H9 (cell line): ENCODE results near the gene VSTM4. TPM values are rescaled to one million over a fixed set of nuclear protein-coding genes. Genes with fewer than 3 reads are reported as not detected.

Experiments used
- DNase-seq: peaks from one replicate; pipeline ENCODE4 v3.0.0-alpha.2; 2017
- H2AFZ ChIP-seq: one replicate; pipeline ENCODE4 v1.6.1; 2013; ENCODE audit warnings: mild to moderate bottlenecking, low read length, control low read depth, moderate library complexity
- H2AK5ac ChIP-seq: 2 replicates; pipeline ENCODE4 v1.6.1; 2013; ENCODE audit warnings: low read length, control low read depth, mixed read lengths; ENCODE audit not compliant: insufficient read length
- H2BK120ac ChIP-seq: one replicate; pipeline ENCODE4 v1.6.1; 2013; ENCODE audit warnings: low read depth, mild to moderate bottlenecking, low read length, control low read depth, inconsistent platforms; ENCODE audit not compliant: poor library complexity, severe bottlenecking
- H2BK12ac ChIP-seq: 2 replicates; pipeline ENCODE4 v1.6.1; 2013; ENCODE audit warnings: low read length, control low read depth, mixed read lengths, low read depth; ENCODE audit not compliant: insufficient read length
- H2BK15ac ChIP-seq: 2 replicates; pipeline ENCODE4 v1.6.1; 2013; ENCODE audit warnings: low read depth, low read length, control low read depth
- H2BK20ac ChIP-seq: one replicate; pipeline ENCODE4 v1.6.1; 2013; ENCODE audit warnings: low read depth, mild to moderate bottlenecking, low read length, control low read depth, inconsistent platforms; ENCODE audit not compliant: poor library complexity, severe bottlenecking
- H2BK5ac ChIP-seq: 2 replicates; pipeline ENCODE4 v1.6.1; 2013; ENCODE audit warnings: low read length, control low read depth, mixed read lengths; ENCODE audit not compliant: insufficient read length
- H3K14ac ChIP-seq: 2 replicates; pipeline ENCODE4 v1.6.1; 2013; ENCODE audit warnings: low read length, control low read depth; ENCODE audit not compliant: insufficient read depth
- H3K18ac ChIP-seq: 2 replicates; pipeline ENCODE4 v1.6.1; 2013; ENCODE audit warnings: low read depth, mild to moderate bottlenecking, mixed read lengths, low read length, control low read depth; ENCODE audit not compliant: insufficient read length
- H3K23ac ChIP-seq: 2 replicates; pipeline ENCODE4 v1.6.1; 2013; ENCODE audit warnings: low read length, control low read depth, mixed read lengths, low read depth; ENCODE audit not compliant: insufficient read length
- H3K23me2 ChIP-seq: 2 replicates; pipeline ENCODE4 v1.6.1; 2013; ENCODE audit warnings: low read depth, mild to moderate bottlenecking, mixed read lengths, low read length, control low read depth; ENCODE audit not compliant: insufficient read length, poor library complexity, severe bottlenecking
- H3K27ac ChIP-seq: 2 replicates; pipeline ENCODE4 v1.5.1; 2013; ENCODE audit warnings: low read length, control low read depth, mixed read lengths, low read depth; ENCODE audit not compliant: insufficient read length
- H3K27me3 ChIP-seq: 2 replicates; pipeline ENCODE4 v1.6.1; 2013; ENCODE audit warnings: low read length, control low read depth, inconsistent platforms; ENCODE audit not compliant: insufficient read depth
- H3K4ac ChIP-seq: 2 replicates; pipeline ENCODE4 v1.6.1; 2013; ENCODE audit warnings: low read depth, mild to moderate bottlenecking, control low read depth, inconsistent platforms, low read length, moderate library complexity
- H3K4me1 ChIP-seq: 2 replicates; pipeline ENCODE4 v1.6.1; 2013; ENCODE audit warnings: low read length, control low read depth, inconsistent platforms; ENCODE audit not compliant: insufficient read depth
- H3K4me2 ChIP-seq: 2 replicates; pipeline ENCODE4 v1.6.1; 2013; ENCODE audit warnings: low read length, control low read depth, mixed read lengths; ENCODE audit not compliant: insufficient read length, insufficient read depth
- H3K56ac ChIP-seq: 2 replicates; pipeline ENCODE4 v1.6.1; 2013; ENCODE audit warnings: low read depth, mild to moderate bottlenecking, mixed read lengths, low read length, control low read depth; ENCODE audit not compliant: insufficient read length
- H3K79me1 ChIP-seq: 2 replicates; pipeline ENCODE4 v1.6.1; 2013; ENCODE audit warnings: low read depth, mild to moderate bottlenecking, moderate library complexity, low read length, control low read depth, inconsistent platforms; ENCODE audit not compliant: insufficient read depth, poor library complexity, severe bottlenecking
- H3K79me2 ChIP-seq: 2 replicates; pipeline ENCODE4 v1.6.1; 2013; ENCODE audit warnings: low read length, control low read depth, inconsistent platforms; ENCODE audit not compliant: insufficient read depth
- H3K9ac ChIP-seq: 2 replicates; pipeline ENCODE4 v1.6.1; 2013; ENCODE audit warnings: low read length, control low read depth, mixed read lengths; ENCODE audit not compliant: insufficient read length; ENCODE audit errors: extremely low read depth
- H3K9me3 ChIP-seq: one replicate; pipeline ENCODE4 v1.6.1; 2013; ENCODE audit warnings: low read depth, low read length, inconsistent platforms; ENCODE audit not compliant: control insufficient read depth
- H3T11ph ChIP-seq: one replicate; pipeline ENCODE4 v1.6.1; 2013; ENCODE audit warnings: mild to moderate bottlenecking, low read length, control low read depth, inconsistent platforms
- H4K20me1 ChIP-seq: one replicate; pipeline ENCODE4 v1.6.1; 2013; ENCODE audit not compliant: control insufficient read depth, insufficient read length, insufficient read depth
- H4K5ac ChIP-seq: 2 replicates; pipeline ENCODE4 v1.6.1; 2013; ENCODE audit warnings: low read depth, mild to moderate bottlenecking, mixed read lengths, low read length, control low read depth; ENCODE audit not compliant: insufficient read length
- H4K8ac ChIP-seq: replicated peaks from 2 replicates; pipeline ENCODE4 v1.6.1; 2013; ENCODE audit warnings: low read length, control low read depth, mixed read lengths, low read depth; ENCODE audit not compliant: insufficient read length
- H4K91ac ChIP-seq: 2 replicates; pipeline ENCODE4 v1.6.1; 2013; ENCODE audit warnings: low read depth, mild to moderate bottlenecking, moderate library complexity, mixed read lengths, low read length, control low read depth; ENCODE audit not compliant: insufficient read length
- H3K27ac Mint-ChIP-seq, 3 experiments: 2 replicates in 2 of 3; 3 replicates in 1 of 3; pipeline ENCODE4 v1.8.0; 2020 to 2021; ENCODE audit warnings: mixed read lengths in 3 of 3, mild to moderate bottlenecking in 1 of 3, moderate library complexity in 1 of 3
- H3K27me3 Mint-ChIP-seq: 2 replicates; pipeline ENCODE4 v1.8.0; 2021; ENCODE audit warnings: low read depth, mild to moderate bottlenecking, moderate library complexity, mixed read lengths
- H3K36me3 Mint-ChIP-seq, 3 experiments: 2 replicates in 2 of 3; 3 replicates in 1 of 3; pipeline ENCODE4 v1.8.0; 2020 to 2021; ENCODE audit warnings: low read depth in 3 of 3, mixed read lengths in 3 of 3; ENCODE audit not compliant: insufficient read depth in 1 of 3
- H3K4me1 Mint-ChIP-seq, 2 experiments: 2 replicates each; pipeline ENCODE4 v1.8.0; 2020; ENCODE audit warnings: mixed read lengths in 2 of 2
- H3K4me3 Mint-ChIP-seq, 2 experiments: 2 replicates in 1 of 2; 3 replicates in 1 of 2; pipeline ENCODE4 v1.8.0; 2020 to 2021; ENCODE audit warnings: mild to moderate bottlenecking in 2 of 2, mixed read lengths in 2 of 2, moderate library complexity in 1 of 2
- H3K9me3 Mint-ChIP-seq, 2 experiments: 2 replicates in 1 of 2; 3 replicates in 1 of 2; pipeline ENCODE4 v1.8.0; 2020; ENCODE audit warnings: mild to moderate bottlenecking in 2 of 2, mixed read lengths in 2 of 2, moderate library complexity in 1 of 2
- WGBS: extraction: QIAGEN DNeasy Blood & Tissue Kit; methylation state at CpG from one replicate; pipeline ENCODE4 v1.1.7; 2013; ENCODE audit warnings: missing lambda C conversion rate, low lambda C conversion rate, mixed read lengths; ENCODE audit not compliant: insufficient read length; ENCODE audit errors: extremely low coverage; 5-methylcytosine and 5-hydroxymethylcytosine counted together
- total RNA-seq: library from RNA; stranded (reverse); gene quantifications from 2 replicates; pipeline ENCODE4 v1.2.1, GENCODE V29; 2021
- TF ChIP-seq, protein P1 (sequence below): fragments of 200-600 bp; sonication (generic); conservative IDR thresholded peaks from 3 replicates; pipeline ENCODE4 v1.8.0; 2021; ENCODE audit warnings: antibody characterized with exemption, mild to moderate bottlenecking

Gene VSTM4
- total RNA-seq, 1 experiment from 2014 or later, result 0.44 TPM

DNA sequence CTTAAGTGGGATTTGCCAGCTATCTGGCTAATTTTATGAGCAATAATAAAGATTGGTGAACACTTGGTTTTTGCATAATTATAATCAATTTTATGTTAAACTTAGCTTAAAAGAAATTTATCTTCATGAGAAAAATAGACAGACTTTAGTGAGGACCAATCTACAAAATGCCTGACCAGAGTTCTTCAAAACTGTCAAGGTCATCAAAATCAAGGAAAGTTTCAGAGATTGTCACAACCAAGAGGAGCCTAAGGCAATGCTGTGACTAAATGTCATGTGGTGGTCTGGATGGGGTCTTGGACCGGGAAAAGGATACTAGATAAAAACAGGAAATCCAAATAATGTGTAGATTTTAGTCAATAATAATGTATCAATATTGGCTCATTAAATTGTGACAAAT is 36.2 kb upstream of the VSTM4 start:
- Histone ChIP-seq H2BK12ac (no peak overlapping the region), H4K8ac (no peak overlapping the region)
- peaks cover 0 to 6% (median 4%) of the 10 kb centered on the region in 3 experiments; a peak in 5 of 7 replicates for H3K36me3 Mint-ChIP-seq

More for the DNA sequence above, 36.2 kb upstream of the VSTM4 start:
- Histone ChIP-seq H3K27ac (no peak overlapping the region), H4K20me1 (no peaks in the 10 kb centered on the region), H3K23ac (no peak overlapping the region), H3K9me3 (no peaks in the 10 kb centered on the region), H3K27me3 (no peaks in the 10 kb centered on the region), H3K79me2 (no peaks in the 10 kb centered on the region), H3K4me1 (no peaks in the 10 kb centered on the region), H3K9ac (no peak overlapping the region), H4K91ac (no peak overlapping the region), H3T11ph (no peak overlapping the region), H3K79me1 (no peaks in the 10 kb centered on the region), H2BK15ac (no peak overlapping the region), H2AK5ac (no peak overlapping the region), H2BK20ac (no peak overlapping the region), H2BK120ac (no peak overlapping the region), H2AFZ (no peak overlapping the region), H4K5ac (no peak overlapping the region), H2BK5ac (no peak overlapping the region), H3K23me2 (no peaks in the 10 kb centered on the region), H3K18ac (no peak overlapping the region), H3K56ac (no peak overlapping the region), H3K14ac (no peak overlapping the region), H3K4ac (no peak overlapping the region), H3K4me2 (no peak overlapping the region)
- H3K27me3 Mint-ChIP-seq, result peaks cover 4% of the 10 kb centered on the region
- H3K4me3 Mint-ChIP-seq, result no peak overlapping the region
- peaks cover 9 to 10% of the 10 kb centered on the region in 2 experiments for H3K9me3 Mint-ChIP-seq
- WGBS, result no CpG with 5 or more reads among the region's 1 CpG
- no peak for DNase-seq
- TF ChIP-seq, protein P1, sequence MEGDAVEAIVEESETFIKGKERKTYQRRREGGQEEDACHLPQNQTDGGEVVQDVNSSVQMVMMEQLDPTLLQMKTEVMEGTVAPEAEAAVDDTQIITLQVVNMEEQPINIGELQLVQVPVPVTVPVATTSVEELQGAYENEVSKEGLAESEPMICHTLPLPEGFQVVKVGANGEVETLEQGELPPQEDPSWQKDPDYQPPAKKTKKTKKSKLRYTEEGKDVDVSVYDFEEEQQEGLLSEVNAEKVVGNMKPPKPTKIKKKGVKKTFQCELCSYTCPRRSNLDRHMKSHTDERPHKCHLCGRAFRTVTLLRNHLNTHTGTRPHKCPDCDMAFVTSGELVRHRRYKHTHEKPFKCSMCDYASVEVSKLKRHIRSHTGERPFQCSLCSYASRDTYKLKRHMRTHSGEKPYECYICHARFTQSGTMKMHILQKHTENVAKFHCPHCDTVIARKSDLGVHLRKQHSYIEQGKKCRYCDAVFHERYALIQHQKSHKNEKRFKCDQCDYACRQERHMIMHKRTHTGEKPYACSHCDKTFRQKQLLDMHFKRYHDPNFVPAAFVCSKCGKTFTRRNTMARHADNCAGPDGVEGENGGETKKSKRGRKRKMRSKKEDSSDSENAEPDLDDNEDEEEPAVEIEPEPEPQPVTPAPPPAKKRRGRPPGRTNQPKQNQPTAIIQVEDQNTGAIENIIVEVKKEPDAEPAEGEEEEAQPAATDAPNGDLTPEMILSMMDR, result no peak
- H3K27ac Mint-ChIP-seq, result no peak overlapping the region
- no peaks in the 10 kb centered on the region; a peak in 1 of 4 replicates for H3K4me1 Mint-ChIP-seq
